Measurements from ENCODE around the gene BPIFB6. TPM values are rescaled to one million over a fixed set of nuclear protein-coding genes. Genes with fewer than 3 reads are reported as not detected.

The BPIFB6 gene
- total RNA-seq, 1 donor from 2014 or later, result not detected

GRCh38 chr20:33059741-33060390, 28.4 kb downstream of the BPIFB6 start:
- no peak for DNase-seq (ENCODE audit: low spot score)
- Mint-ChIP-seq H3K27ac (no peak overlapping the region), H3K9me3 (no peaks in the 10 kb centered on the region), H3K27me3 (ENCODE audit: low read depth) (no peaks in the 10 kb centered on the region), H3K4me3 (ENCODE audit: low read depth) (no peak overlapping the region), H3K36me3 (ENCODE audit: low read depth) (no peaks in the 10 kb centered on the region), H3K4me1 (ENCODE audit: low read depth) (no peaks in the 10 kb centered on the region)
- intact Hi-C loops (cut with micrococcal nuclease), result no loop called here

DNA sequence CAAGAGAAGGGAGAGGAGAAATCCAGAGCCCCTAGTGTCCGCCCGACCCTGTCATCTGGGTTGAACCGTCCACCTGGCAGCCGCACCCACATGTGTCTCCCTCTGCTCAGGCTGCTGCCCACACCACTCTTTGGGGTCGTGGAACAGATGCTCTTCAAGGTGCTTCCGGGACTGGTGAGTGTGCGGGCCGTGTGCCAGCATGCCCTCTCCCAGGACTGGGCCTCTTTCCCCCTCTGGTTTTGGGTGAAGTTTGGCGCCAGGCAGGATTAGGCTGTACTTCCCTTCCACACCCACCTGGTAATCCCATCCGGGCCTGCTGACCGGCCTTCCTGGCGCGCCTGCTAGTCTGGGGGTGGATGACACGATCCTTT, 30.2 kb downstream of the BPIFB6 start:
- intact Hi-C loops (cut with micrococcal nuclease), result no loop called here
- Mint-ChIP-seq H3K27me3 (ENCODE audit: low read depth) (no peaks in the 10 kb centered on the region), H3K4me3 (ENCODE audit: low read depth) (no peak overlapping the region), H3K9me3 (no peaks in the 10 kb centered on the region), H3K36me3 (ENCODE audit: low read depth) (no peaks in the 10 kb centered on the region), H3K27ac (no peak overlapping the region), H3K4me1 (ENCODE audit: low read depth) (no peaks in the 10 kb centered on the region)
- DNase-seq (ENCODE audit: low spot score), result no peak

- no peaks in the 10 kb centered on the region for H3K9me3 Mint-ChIP-seq
- no peaks in the 10 kb centered on the region for H3K36me3 Mint-ChIP-seq (ENCODE audit: low read depth)
- no peak overlapping the region for H3K27ac Mint-ChIP-seq
- H3K4me1 Mint-ChIP-seq (ENCODE audit: low read depth), result no peaks in the 10 kb centered on the region
- no peak for DNase-seq (ENCODE audit: low spot score)
- intact Hi-C loops (cut with micrococcal nuclease), result no loop called here
- no peaks in the 10 kb centered on the region for H3K27me3 Mint-ChIP-seq (ENCODE audit: low read depth)
- no peak overlapping the region for H3K4me3 Mint-ChIP-seq (ENCODE audit: low read depth)
These were observed 30.8 kb downstream of the BPIFB6 start for GRCh38 chr20:33062105-33062824.

GRCh38 chr20:33062825-33063149, 31.3 kb downstream of the BPIFB6 start:
- H3K4me3 Mint-ChIP-seq (ENCODE audit: low read depth), result no peak overlapping the region
- H3K27me3 Mint-ChIP-seq (ENCODE audit: low read depth), result no peaks in the 10 kb centered on the region
- intact Hi-C loops (cut with micrococcal nuclease), result no loop called here
- H3K9me3 Mint-ChIP-seq, result no peaks in the 10 kb centered on the region
- H3K27ac Mint-ChIP-seq, result no peak overlapping the region
- no peaks in the 10 kb centered on the region for H3K4me1 Mint-ChIP-seq (ENCODE audit: low read depth)
- H3K36me3 Mint-ChIP-seq (ENCODE audit: low read depth), result no peaks in the 10 kb centered on the region
- DNase-seq (ENCODE audit: low spot score), result no peak

- H3K9me3 Mint-ChIP-seq, result no peaks in the 10 kb centered on the region
- no peaks in the 10 kb centered on the region for H3K36me3 Mint-ChIP-seq (ENCODE audit: low read depth)
- no peaks in the 10 kb centered on the region for H3K4me1 Mint-ChIP-seq (ENCODE audit: low read depth)
- DNase-seq (ENCODE audit: low spot score), result no peak
- intact Hi-C loops (cut with micrococcal nuclease), result no loop called here
- no peaks in the 10 kb centered on the region for H3K27me3 Mint-ChIP-seq (ENCODE audit: low read depth)
- no peak overlapping the region for H3K27ac Mint-ChIP-seq
- H3K4me3 Mint-ChIP-seq (ENCODE audit: low read depth), result no peak overlapping the region
These were observed 31.8 kb downstream of the BPIFB6 start for GRCh38 chr20:33063271-33063670.

- H3K36me3 Mint-ChIP-seq (ENCODE audit: low read depth), result no peaks in the 10 kb centered on the region
- H3K27me3 Mint-ChIP-seq (ENCODE audit: low read depth), result no peaks in the 10 kb centered on the region
- DNase-seq (ENCODE audit: low spot score), result no peak
- intact Hi-C loops (cut with micrococcal nuclease), result no loop called here
- H3K9me3 Mint-ChIP-seq, result no peaks in the 10 kb centered on the region
- no peaks in the 10 kb centered on the region for H3K4me1 Mint-ChIP-seq (ENCODE audit: low read depth)
- no peak overlapping the region for H3K4me3 Mint-ChIP-seq (ENCODE audit: low read depth)
- H3K27ac Mint-ChIP-seq, result no peak overlapping the region
These were observed 33.3 kb downstream of the BPIFB6 start for GRCh38 chr20:33064572-33065287.

DNA sequence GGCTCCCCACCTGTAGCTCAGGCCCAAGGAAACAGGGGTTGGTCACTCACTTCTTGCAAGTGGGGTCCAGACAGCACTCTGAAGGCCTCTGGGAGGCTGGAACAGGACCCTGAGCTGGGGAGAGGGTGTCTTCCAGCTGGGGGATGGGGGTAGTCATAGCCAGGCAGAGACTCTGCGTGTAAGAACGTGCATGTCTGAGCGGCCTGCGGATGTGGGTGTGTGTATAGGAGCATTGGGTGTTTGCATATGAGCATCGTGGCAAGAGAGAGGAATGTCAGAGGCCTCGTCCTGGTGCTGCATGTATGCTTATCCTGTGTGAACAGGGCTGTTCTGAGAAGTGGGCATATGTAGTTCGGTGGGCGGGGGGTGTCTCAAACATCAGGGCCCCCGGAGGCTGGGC, 34.3 kb downstream of the BPIFB6 start:
- Mint-ChIP-seq H3K4me3 (ENCODE audit: low read depth) (no peak overlapping the region), H3K9me3 (no peaks in the 10 kb centered on the region), H3K27ac (no peak overlapping the region), H3K27me3 (ENCODE audit: low read depth) (no peaks in the 10 kb centered on the region), H3K36me3 (ENCODE audit: low read depth) (no peaks in the 10 kb centered on the region), H3K4me1 (ENCODE audit: low read depth) (no peaks in the 10 kb centered on the region)
- DNase-seq (ENCODE audit: low spot score), result no peak
- intact Hi-C loops (cut with micrococcal nuclease), result no loop called here

DNA sequence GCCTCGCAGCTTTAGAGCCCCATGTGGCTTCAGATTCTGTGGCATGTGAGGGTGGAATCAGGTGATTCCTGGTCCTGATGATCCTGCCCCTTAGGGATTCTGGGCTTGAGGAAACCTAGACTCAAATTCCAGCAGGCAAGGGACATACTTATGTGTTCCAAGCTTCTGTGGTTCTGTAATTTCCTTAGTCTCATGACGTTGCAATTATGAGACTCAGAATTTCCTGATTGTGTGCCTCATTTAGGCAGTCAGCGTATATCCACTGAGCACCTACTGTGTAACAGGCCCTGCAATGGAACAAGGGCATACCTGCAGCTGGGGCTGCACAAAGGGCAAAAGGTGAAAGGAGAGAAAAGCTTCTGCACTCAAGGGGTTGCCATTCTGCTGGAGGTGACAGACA, 36.4 kb downstream of the BPIFB6 start:
- intact Hi-C loops (cut with micrococcal nuclease), result no loop called here
- Mint-ChIP-seq H3K36me3 (ENCODE audit: low read depth) (no peaks in the 10 kb centered on the region), H3K4me3 (ENCODE audit: low read depth) (no peak overlapping the region), H3K27me3 (ENCODE audit: low read depth) (no peaks in the 10 kb centered on the region), H3K9me3 (no peaks in the 10 kb centered on the region), H3K4me1 (ENCODE audit: low read depth) (no peaks in the 10 kb centered on the region), H3K27ac (no peak overlapping the region)
- DNase-seq (ENCODE audit: low spot score), result no peak

GRCh38 chr20:33068251-33068939, 36.9 kb downstream of the BPIFB6 start:
- Mint-ChIP-seq H3K4me3 (ENCODE audit: low read depth) (no peak overlapping the region), H3K27ac (no peak overlapping the region), H3K4me1 (ENCODE audit: low read depth) (no peaks in the 10 kb centered on the region), H3K27me3 (ENCODE audit: low read depth) (no peaks in the 10 kb centered on the region), H3K9me3 (no peaks in the 10 kb centered on the region), H3K36me3 (ENCODE audit: low read depth) (no peaks in the 10 kb centered on the region)
- intact Hi-C loops (cut with micrococcal nuclease), result no loop called here
- no peak for DNase-seq (ENCODE audit: low spot score)

GRCh38 chr20:33069673-33070072, 38.2 kb downstream of the BPIFB6 start:
- H3K9me3 Mint-ChIP-seq, result no peaks in the 10 kb centered on the region
- no peak overlapping the region for H3K4me3 Mint-ChIP-seq (ENCODE audit: low read depth)
- intact Hi-C loops (cut with micrococcal nuclease), result no loop called here
- no peaks in the 10 kb centered on the region for H3K27me3 Mint-ChIP-seq (ENCODE audit: low read depth)
- no peaks in the 10 kb centered on the region for H3K36me3 Mint-ChIP-seq (ENCODE audit: low read depth)
- no peak overlapping the region for H3K27ac Mint-ChIP-seq
- no peaks in the 10 kb centered on the region for H3K4me1 Mint-ChIP-seq (ENCODE audit: low read depth)
- DNase-seq (ENCODE audit: low spot score), result no peak

GRCh38 chr20:33070111-33071053, 38.9 kb downstream of the BPIFB6 start:
- H3K4me1 Mint-ChIP-seq (ENCODE audit: low read depth), result no peaks in the 10 kb centered on the region
- no peak overlapping the region for H3K4me3 Mint-ChIP-seq (ENCODE audit: low read depth)
- H3K9me3 Mint-ChIP-seq, result no peaks in the 10 kb centered on the region
- no peaks in the 10 kb centered on the region for H3K27me3 Mint-ChIP-seq (ENCODE audit: low read depth)
- DNase-seq (ENCODE audit: low spot score), result no peak
- H3K27ac Mint-ChIP-seq, result no peak overlapping the region
- no peaks in the 10 kb centered on the region for H3K36me3 Mint-ChIP-seq (ENCODE audit: low read depth)
- intact Hi-C loops (cut with micrococcal nuclease), result no loop called here

- H3K4me3 Mint-ChIP-seq (ENCODE audit: low read depth), result no peak overlapping the region
- H3K9me3 Mint-ChIP-seq, result no peaks in the 10 kb centered on the region
- intact Hi-C loops (cut with micrococcal nuclease), result no loop called here
- no peaks in the 10 kb centered on the region for H3K4me1 Mint-ChIP-seq (ENCODE audit: low read depth)
- no peaks in the 10 kb centered on the region for H3K27me3 Mint-ChIP-seq (ENCODE audit: low read depth)
- DNase-seq (ENCODE audit: low spot score), result no peak
- H3K36me3 Mint-ChIP-seq (ENCODE audit: low read depth), result no peaks in the 10 kb centered on the region
- no peak overlapping the region for H3K27ac Mint-ChIP-seq
These were observed 39.8 kb downstream of the BPIFB6 start for GRCh38 chr20:33071198-33071597.
